Adrenal gland (tissue), 12 donors: Measurements from ENCODE around the gene ANK2. TPM values are rescaled to one million over a fixed set of nuclear protein-coding genes. Genes with fewer than 3 reads are reported as not detected.

Experiments used
- DNase-seq, 7 donors: peaks; one replicate each; pipeline ENCODE4 v3.0.0-alpha.2; 2019 to 2020
- H3K27ac ChIP-seq, 5 donors: fragments of 200-600 bp; sonication (generic) in 4 of 5; 1 replicate in 3 of 5; 2 replicates in 2 of 5; pipeline versions ENCODE4 v1.5.1 to v1.8.0; 2016 to 2020; ENCODE audit warnings: mild to moderate bottlenecking in 1 of 5
- H3K27me3 ChIP-seq: fragments of 200-600 bp; 2 replicates; pipeline ENCODE4 v1.8.0; 2021
- H3K36me3 ChIP-seq, 2 donors: fragments of 200-600 bp; replicated peaks in 1 of 2; 1 replicate in 1 of 2; 2 replicates in 1 of 2; pipeline versions ENCODE4 v1.5.1 to v1.8.0; 2018 to 2022
- H3K4me1 ChIP-seq, 2 donors: fragments of 200-600 bp; replicated peaks in 1 of 2; 1 replicate in 1 of 2; 2 replicates in 1 of 2; pipeline versions ENCODE4 v1.5.1 to v1.8.0; 2018 to 2021
- H3K4me3 ChIP-seq, 4 donors: fragments of 200-600 bp; sonication (generic) in 3 of 4; one replicate each; pipeline ENCODE4 v1.5.1; 2016 to 2018
- H3K9me3 ChIP-seq, 3 donors: fragments of 200-600 bp; sonication (generic) in 1 of 3; replicated peaks in 1 of 3; 1 replicate in 2 of 3; 2 replicates in 1 of 3; pipeline versions ENCODE4 v1.5.1 to v1.8.0; 2016 to 2021
- POLR2A ChIP-seq, 2 donors: fragments of 450-650 bp; IDR thresholded peaks; one replicate each; pipeline ENCODE4 v1.6.1; 2017; ENCODE audit warnings: antibody characterized with exemption in 2 of 2, mild to moderate bottlenecking in 2 of 2, moderate library complexity in 1 of 2
- WGBS, 4 donors: extraction: QIAGEN DNeasy Blood & Tissue Kit in 2 of 4; methylation state at CpG; one replicate each; pipeline versions ENCODE4 v1.1.5 to v1.1.7; 2013 to 2017; 5-methylcytosine and 5-hydroxymethylcytosine counted together
- intact Hi-C, 2 donors: fragments of 100-400 bp; cut with DNase I; formaldehyde crosslinking; loops; one replicate each; pipeline versions ENCODE4 v1.14.1 to v1.15.0; 2022 to 2023
- polyA plus RNA-seq, 3 donors: library from polyadenylated mRNA; stranded (reverse); fragments of 200-250 nt in 2 of 3; fragments of 350-450 nt in 1 of 3; fragmentation: Illumina TruSeq in 1 of 3; extraction: RNeasy Lipid Tissue Mini Kit (QIAGEN cat#74804) in 1 of 3; gene quantifications; one replicate each; pipeline ENCODE4 v1.2.3, GENCODE V29; 2013 to 2014
- total RNA-seq, 9 donors: library from RNA; depleted of rRNA in 4 of 9; stranded (reverse); fragments of >200 nt in 4 of 9; fragments of 120-200 nt in 1 of 9; fragmentation: NEBNext Ultra II Directional in 1 of 9; extraction: Animal tissue kit (Norgen Biotek cat#: 25700) in 1 of 9; gene quantifications; one replicate each; pipeline versions ENCODE4 v1.1.0 to v1.2.4, GENCODE V29; 2013 to 2023
- TF ChIP-seq, protein P1 (sequence below), 6 experiments: fragments of 450-650 bp in 4 of 6; fragments of 200-600 bp in 2 of 6; sonication (generic) in 1 of 6; IDR thresholded peaks; 1 replicate in 5 of 6; 2 replicates in 1 of 6; pipeline versions ENCODE4 v1.5.1 to v1.8.0; 2016 to 2021; ENCODE audit warnings: antibody characterized with exemption in 6 of 6, mild to moderate bottlenecking in 2 of 6, moderate library complexity in 1 of 6
- donor health status: healthy with polysubstance abuse.
- donor health status: Bipolar disorder and iron deficiency.
- donor health status: DM: yes; HTN: yes; CAD: no.
- donor health status: DM: no; HTN: no; CAD: no.
- donor health status: DM: no; HTN: no; CAD: no.
- donor health status: DM: yes; HTN: yes; CAD: no.

Gene ANK2
- total and polyA plus RNA-seq, 12 donors, result 6.5 to 229 (median 56.1) TPM

- H3K4me1 ChIP-seq, result no peaks in the 10 kb centered on the region
- H3K27me3 ChIP-seq, result no peaks in the 10 kb centered on the region
- peaks cover 0 to 6% of the 10 kb centered on the region in 2 donors for H3K36me3 ChIP-seq
- DNase-seq, result no peak
- TF ChIP-seq, protein P1, sequence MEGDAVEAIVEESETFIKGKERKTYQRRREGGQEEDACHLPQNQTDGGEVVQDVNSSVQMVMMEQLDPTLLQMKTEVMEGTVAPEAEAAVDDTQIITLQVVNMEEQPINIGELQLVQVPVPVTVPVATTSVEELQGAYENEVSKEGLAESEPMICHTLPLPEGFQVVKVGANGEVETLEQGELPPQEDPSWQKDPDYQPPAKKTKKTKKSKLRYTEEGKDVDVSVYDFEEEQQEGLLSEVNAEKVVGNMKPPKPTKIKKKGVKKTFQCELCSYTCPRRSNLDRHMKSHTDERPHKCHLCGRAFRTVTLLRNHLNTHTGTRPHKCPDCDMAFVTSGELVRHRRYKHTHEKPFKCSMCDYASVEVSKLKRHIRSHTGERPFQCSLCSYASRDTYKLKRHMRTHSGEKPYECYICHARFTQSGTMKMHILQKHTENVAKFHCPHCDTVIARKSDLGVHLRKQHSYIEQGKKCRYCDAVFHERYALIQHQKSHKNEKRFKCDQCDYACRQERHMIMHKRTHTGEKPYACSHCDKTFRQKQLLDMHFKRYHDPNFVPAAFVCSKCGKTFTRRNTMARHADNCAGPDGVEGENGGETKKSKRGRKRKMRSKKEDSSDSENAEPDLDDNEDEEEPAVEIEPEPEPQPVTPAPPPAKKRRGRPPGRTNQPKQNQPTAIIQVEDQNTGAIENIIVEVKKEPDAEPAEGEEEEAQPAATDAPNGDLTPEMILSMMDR (IDR thresholded peaks at IDR 0.05), result no peak
- no peak overlapping the region for H3K27ac ChIP-seq
- H3K4me3 ChIP-seq, result no peak overlapping the region
- H3K9me3 ChIP-seq, result no peaks in the 10 kb centered on the region
- intact Hi-C loops, result no loop called here
Observed at GRCh38 chr4:113350576-113350975, 301.1 kb downstream of the ANK2 start.

DNA sequence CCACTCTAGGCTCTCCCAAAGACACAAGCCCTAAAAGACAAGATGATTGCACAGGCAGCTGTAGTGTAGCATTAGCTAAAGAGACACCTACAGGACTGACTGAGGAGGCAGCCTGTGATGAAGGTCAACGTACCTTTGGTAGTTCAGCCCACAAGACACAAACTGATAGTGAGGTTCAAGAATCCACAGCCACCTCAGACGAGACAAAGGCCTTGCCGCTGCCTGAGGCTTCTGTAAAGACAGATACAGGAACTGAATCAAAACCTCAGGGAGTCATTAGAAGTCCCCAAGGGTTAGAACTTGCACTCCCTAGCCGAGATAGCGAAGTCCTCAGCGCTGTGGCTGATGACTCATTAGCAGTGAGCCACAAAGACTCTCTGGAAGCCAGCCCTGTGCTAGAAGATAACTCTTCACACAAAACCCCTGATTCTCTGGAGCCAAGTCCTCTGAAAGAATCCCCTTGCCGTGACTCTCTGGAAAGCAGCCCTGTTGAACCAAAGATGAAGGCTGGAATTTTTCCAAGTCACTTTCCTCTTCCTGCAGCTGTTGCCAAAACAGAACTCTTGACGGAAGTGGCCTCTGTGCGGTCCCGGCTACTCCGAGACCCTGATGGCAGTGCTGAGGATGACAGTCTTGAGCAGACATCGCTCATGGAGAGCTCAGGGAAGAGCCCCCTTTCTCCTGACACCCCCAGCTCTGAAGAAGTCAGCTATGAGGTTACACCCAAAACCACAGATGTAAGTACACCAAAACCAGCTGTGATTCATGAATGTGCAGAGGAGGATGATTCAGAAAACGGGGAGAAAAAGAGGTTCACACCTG, 306.3 kb downstream of the ANK2 start:
- Histone ChIP-seq H3K27me3 (no peaks in the 10 kb centered on the region), H3K9me3 (no peaks in the 10 kb centered on the region), H3K4me1 (no peaks in the 10 kb centered on the region), H3K36me3 (no peaks in the 10 kb centered on the region), H3K4me3 (no peak overlapping the region), H3K27ac (no peak overlapping the region)
- intact Hi-C loops, result no loop called here
- 48 to 67% (median 61%) methylated on average over 13 of the region's 13 CpGs for WGBS, 4 donors
- peak in 6 of 7 donors; percentile 19 to 62 (median 27) for DNase-seq
- TF ChIP-seq, protein P1 (IDR thresholded peaks at IDR 0.05), result no peak
- no peak for TF ChIP-seq POLR2A (IDR thresholded peaks at IDR 0.05)

DNA sequence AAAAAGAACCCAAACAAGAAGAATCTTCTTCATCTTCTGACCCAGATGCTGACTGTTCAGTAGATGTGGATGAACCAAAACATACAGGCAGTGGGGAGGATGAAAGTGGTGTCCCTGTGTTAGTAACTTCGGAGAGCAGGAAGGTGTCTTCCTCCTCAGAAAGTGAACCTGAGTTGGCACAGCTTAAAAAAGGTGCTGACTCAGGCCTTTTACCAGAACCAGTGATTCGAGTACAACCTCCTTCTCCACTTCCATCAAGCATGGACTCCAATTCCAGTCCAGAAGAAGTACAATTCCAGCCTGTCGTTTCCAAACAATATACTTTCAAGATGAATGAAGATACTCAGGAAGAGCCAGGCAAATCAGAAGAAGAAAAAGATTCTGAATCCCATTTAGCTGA, 307.0 kb downstream of the ANK2 start:
- Histone ChIP-seq H3K9me3 (no peaks in the 10 kb centered on the region), H3K4me3 (no peak overlapping the region), H3K4me1 (no peaks in the 10 kb centered on the region), H3K36me3 (no peaks in the 10 kb centered on the region), H3K27me3 (no peaks in the 10 kb centered on the region), H3K27ac (no peak overlapping the region)
- TF ChIP-seq POLR2A (IDR thresholded peaks at IDR 0.05), result no peak
- TF ChIP-seq, protein P1 (IDR thresholded peaks at IDR 0.05), result no peak
- intact Hi-C loops, result no loop called here
- 80 to 96% (median 89%) methylated on average over 3 of the region's 3 CpGs for WGBS, 4 donors
- no peak for DNase-seq

GRCh38 chr4:113358784-113359183, 309.3 kb downstream of the ANK2 start:
- no peak for DNase-seq
- H3K9me3 ChIP-seq, result no peaks in the 10 kb centered on the region
- TF ChIP-seq, protein P1 (IDR thresholded peaks at IDR 0.05), result no peak
- no peak for TF ChIP-seq POLR2A (IDR thresholded peaks at IDR 0.05)
- intact Hi-C loops, result no loop called here
- H3K36me3 ChIP-seq, result peaks cover 0 to 6% of the 10 kb centered on the region in 2 donors
- H3K4me1 ChIP-seq, result no peaks in the 10 kb centered on the region
- no peak overlapping the region for H3K4me3 ChIP-seq
- no peak overlapping the region for H3K27ac ChIP-seq
- 87 to 93% (median 91%) methylated on average over 5 of the region's 5 CpGs for WGBS, 4 donors
- H3K27me3 ChIP-seq, result no peaks in the 10 kb centered on the region
